Right forelimb (tissue), 1 donor: ENCODE measurements around the gene STN1.
A peak's percentile ranks its signal among the peaks of the same experiment; 100 is the strongest.
"Not testable (repeated sequence)": the region's sequence is repeated elsewhere in the genome, so short reads cannot be mapped to it uniquely, and the experiment has no call there.

Experiments used
- DNase-seq: peaks from one replicate; pipeline ENCODE4 v3.0.0-alpha.2; 2018

STN1 gene

DNA sequence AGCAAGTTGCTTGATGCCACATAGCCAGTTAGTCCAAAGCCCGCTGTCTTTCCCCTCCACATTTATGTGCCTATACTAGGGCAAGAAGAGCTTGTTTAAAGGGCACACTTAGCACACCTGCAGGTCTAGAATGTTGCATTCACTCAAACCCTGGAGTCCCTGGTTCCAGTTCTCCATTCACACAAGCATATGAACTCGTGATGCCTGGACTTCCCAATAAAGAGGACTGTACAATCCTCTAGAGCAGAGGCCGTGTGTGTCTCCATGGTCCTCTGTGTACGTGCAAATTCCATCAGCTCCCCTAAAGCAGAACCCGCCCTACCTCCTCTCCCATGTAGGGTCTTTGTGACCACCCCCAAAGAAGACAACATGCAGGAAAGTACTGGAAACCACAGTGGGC lies 59.6 kb downstream of the STN1 start:
- DNase-seq = no peak

DNA sequence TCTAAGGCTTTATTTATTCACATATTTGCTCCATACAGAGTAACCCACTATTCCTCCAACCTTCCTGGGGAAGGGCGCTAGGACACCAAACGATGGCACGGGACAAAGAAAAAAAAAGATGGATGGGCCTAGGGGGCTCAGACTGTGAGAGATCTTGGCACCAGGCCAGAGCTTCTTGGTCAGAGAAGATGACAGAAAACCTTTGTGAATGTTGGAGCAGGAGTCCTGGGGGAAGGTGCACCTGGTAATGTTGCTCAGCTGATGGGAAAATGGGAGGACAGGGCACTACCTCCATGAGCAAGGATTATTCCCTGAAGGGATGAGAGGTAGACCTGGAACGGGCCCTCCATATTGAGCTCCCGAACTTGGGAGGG lies 61.2 kb downstream of the STN1 start:
- DNase-seq = no peak

- no peak for DNase-seq
Observed at GRCh38 chr10:103855852-103856796, 61.9 kb downstream of the STN1 start.

DNA sequence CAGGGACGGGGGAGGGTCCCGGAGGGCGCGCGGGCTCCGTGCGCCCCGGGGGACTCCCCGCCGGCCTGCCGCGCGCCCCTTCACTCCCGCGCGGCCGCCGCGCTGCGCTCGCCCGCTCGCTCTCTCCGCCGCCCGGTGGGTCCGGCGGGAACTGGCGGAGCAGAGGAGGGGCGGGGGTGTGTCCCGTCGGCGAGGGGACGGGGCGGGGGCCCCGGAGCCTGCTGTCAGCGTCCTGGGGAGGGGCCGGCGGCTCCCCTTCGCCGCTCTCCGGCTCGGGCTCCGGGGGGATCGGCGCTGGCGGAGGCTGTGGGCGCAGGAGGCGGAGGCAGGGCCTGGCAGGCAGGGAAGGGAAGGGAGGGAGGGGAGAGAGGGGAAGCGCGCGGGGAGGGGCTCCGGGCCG lies 62.6 kb downstream of the STN1 start, which contains the start of gene SH3PXD2A:
Gene SH3PXD2A (minus strand): TSS at position 153 of the 400 bp plus-strand sequence. CDS start 310 bp downstream, outside the sequence.
- DNase-seq = peak; percentile 80

DNA sequence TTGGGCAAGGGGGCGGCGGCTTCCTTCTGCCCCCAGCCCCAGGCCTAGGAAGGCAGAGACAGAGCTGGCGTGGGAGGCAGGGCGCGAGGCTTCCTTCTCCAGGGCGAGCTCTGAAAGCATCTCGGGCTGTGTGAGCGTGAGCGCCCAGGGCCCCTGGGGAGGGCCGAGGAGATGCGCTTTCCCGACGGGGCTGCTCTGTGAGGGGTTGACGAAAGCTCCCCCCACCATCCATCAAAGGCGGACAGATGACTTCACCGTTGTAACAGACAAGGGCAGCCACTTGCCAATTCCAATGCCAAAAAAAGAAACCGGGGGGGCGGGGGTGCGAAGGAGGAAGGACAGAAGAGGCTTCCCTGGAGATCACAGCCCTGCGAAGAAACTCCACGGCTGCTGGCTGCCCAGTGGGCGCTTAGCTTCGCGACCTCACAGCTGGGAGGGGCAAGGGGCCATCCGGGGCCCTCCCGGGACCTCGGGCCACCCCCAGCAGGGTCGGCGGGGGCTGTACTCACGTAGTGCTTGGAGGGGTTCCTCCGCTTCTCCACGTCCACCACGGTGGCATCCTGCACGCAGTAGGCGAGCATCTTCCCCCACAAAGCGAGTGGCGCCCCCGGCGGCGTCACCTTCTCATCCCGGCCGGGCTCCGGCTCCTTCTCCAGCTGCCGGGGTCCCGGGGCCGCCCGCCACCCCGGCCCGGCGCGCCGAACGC lies 63.1 kb downstream of the STN1 start:
- DNase-seq = no peak

GRCh38 chr10:103854265-103854685 lies 63.7 kb downstream of the STN1 start:
- peak; percentile 68 for DNase-seq

GRCh38 chr10:103853428-103854264 lies 64.3 kb downstream of the STN1 start:
- no peak for DNase-seq

GRCh38 chr10:103852856-103853255 lies 65.1 kb downstream of the STN1 start:
- no peak for DNase-seq

DNA sequence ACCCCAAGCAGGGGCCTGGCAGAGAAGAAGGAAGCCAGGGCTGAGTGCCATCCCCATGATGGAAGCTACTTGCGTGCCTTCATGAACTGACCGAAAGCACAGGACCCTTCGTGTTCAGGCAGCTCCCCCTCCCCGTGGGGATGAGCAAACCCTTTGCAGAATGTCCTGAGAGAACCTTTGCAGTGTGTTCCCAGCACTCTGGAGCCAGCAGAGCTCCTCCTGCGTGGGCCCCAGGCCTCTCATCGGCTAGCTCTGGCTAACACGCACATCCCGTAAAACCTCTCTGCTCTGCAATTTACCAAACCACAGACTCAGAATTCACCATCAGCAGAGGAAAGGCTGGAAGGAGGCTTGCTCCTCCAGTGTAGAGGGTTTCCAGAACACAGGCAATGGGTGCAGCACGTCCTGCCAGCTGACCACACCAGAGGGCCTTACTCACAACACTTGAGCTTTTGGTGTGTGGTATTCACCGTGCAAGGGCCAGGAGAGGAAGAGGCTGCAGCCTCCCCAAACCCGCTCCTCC lies 65.7 kb downstream of the STN1 start:
- DNase-seq = no peak

DNA sequence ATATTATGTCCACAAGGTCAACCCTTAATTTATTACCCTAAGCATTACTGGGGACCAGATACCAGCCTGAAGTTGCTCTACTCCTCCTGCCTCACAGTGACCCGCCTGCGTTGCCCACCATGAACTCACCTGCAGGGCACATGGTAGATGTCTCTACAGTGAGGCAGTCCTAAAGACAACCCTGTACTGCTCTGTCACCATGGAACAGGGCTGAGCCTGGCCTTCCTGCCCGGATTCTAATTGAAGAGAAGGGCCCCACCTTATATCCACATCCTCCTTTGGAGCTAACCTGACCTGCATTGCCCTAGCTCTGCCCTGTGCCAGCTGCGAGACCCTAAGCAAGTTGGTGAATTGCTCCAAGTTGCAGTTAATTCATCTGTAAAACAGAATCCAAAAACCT lies 66.7 kb downstream of the STN1 start:
- DNase-seq = no peak

- no peak for DNase-seq
Observed at GRCh38 chr10:103850572-103850895, 67.5 kb downstream of the STN1 start.

GRCh38 chr10:103849880-103850571 lies 68.0 kb downstream of the STN1 start:
- DNase-seq = no peak

DNA sequence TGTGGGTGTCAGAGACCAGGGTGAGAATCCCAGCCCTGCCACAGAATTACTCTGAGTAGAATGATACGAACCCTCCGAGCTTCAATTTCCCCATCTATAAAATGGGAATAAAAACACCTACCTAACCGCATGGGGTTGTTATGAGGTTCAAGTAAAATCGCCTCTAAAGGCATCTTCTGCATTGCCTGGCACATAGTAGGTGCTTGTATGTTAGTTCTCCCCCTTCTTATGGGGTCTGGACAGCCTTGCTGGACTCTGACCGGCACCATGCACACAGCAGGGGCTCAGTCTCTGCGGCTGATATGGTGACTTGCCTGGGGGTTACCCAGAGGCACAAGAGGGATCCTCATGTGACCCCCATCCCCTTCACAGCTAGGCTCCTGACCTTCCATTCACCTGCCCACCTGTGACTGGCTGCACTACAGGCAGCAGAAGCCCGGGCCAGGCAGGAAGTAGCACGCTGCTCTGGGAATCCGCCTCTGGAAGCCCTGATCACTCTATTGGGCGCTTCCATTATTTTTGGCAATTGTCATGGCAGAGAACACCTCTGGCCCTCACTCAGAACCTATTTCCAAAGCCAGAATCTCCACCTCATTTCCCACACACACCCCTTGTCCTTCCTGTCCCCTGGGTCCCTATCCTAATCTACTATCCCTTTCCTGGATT lies 68.6 kb downstream of the STN1 start:
- no peak for DNase-seq

DNA sequence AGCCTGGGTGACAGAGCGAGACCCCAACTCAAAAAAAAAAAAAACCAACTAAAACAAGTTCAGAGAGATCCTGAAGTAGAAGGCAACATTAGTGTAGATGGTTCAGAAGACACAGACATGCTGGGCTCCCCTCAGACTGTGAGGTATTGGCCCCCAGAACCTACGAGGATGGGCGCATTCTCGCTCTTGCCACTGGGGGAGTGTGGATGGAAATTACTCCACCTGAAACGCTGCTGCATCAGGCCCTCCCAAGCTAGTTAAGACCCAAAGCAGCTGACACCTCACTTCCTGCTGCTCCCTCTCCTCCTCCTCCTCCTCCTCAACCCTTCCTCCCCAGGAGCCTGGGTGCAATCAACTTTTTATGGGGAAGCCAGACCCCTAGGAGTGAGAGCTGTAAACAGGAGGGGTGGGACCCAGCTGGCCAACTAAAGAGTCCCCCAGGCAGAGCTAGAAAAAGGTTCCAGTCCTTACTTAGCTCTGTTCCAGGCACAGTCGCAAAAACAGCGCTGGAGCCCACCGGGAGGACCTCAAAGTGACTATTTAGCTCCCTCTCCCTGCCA lies 70.0 kb downstream of the STN1 start:
- no peak for DNase-seq

DNA sequence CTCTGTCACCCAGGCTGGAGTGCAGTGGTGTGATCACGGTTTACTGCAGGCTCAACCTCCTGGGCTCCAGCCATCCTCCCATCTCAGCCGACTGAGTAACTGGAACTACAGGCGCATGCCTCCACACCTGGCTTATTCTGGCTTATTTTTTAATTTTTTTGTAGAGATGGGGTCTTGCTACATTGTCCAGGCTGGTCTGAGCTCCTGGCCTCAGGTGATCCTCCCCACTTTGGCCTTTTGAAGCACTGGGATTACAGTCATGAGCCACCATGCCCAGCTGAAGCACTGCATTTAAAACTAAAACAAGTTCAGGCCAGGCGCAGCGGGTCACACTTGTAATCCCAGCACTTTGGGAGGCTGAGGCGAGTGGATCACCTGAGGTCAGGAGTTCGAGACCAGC lies 70.6 kb downstream of the STN1 start:
- DNase-seq = no peak

GRCh38 chr10:103845972-103846371 lies 72.0 kb downstream of the STN1 start:
- DNase-seq = no peak

- not testable (repeated sequence) for DNase-seq
Observed at GRCh38 chr10:103845346-103845745, 72.6 kb downstream of the STN1 start.

DNA sequence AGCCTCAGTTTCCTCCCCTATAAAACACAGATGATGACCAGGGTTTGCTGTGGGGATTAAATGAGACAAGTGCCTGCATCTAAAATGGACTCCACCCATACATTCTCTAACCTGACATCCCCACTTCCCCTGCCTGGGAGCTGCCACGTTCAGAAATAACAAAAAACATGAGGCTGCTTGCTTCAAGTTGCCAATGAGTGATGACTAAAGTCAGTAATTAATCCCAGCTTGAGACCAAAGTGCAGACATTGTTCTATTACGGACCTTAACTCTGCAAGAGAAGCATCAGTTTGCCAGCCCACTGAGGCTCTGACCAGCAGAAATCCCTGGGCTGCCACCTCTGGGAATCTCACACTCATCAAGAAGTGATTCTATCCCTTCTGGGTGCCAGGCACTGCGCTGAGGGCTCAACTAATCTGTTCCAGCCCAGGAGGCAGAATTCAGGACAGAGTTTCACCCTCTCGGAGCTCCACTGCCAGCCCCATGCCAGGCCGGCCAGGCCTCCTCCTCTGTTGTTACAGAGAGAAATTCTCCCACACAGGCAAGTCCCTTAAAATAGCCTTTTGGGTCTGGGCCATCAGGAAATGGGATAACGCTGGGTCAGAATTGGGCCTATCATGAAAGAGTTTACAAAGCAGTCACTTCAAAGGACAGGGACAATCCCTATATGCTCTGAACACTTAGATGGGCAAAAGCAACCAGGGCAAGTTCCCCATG lies 74.0 kb downstream of the STN1 start:
- no peak for DNase-seq

DNA sequence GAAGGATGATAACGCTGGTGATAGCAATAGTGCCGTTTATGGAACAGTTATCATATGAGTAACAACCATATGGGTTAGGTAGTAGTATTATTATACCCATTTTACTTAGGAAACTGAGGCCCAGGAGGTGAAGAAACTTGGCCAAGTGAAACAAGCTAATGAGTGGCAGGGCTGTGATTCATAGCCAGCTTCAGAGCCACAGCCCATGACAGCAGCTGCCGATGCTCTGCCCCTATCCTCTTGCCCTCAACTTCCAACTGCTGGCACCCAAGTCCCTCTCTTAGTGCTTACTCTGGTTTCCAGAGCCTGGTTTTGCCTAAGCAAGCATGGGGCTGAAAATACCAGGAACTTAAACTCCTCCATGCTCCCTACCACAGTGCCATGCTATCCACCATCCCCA lies 74.9 kb downstream of the STN1 start:
- DNase-seq = no peak

GRCh38 chr10:103842605-103843004 lies 75.4 kb downstream of the STN1 start:
- no peak for DNase-seq

GRCh38 chr10:103841519-103841918 lies 76.5 kb downstream of the STN1 start:
- no peak for DNase-seq
